A549 (cell line): ENCODE results near the gene SGSM2. TPM values are rescaled to one million over a fixed set of nuclear protein-coding genes. Genes with fewer than 3 reads are reported as not detected.

Experiments used
- ATAC-seq, 2 experiments: fragments of 200-7000 bp in 1 of 2; fragments of >200 bp in 1 of 2; cut with Nextera tagmentation in 1 of 2; cut with Tn5 transposase in 1 of 2; 3 replicates each; pipeline versions ENCODE4 v1.8.0 to v1.9.1; 2018 to 2020; ENCODE audit warnings: mild to moderate bottlenecking in 1 of 2, moderate library complexity in 1 of 2
- CTCF ChIA-PET: fragments of 300-600 bp; sonication (Branson Sonifier 250); formaldehyde crosslinking; extraction: SDS; loops from one replicate; lab custom pipeline; 2021; ENCODE audit warnings: antibody characterized with exemption, inconsistent platforms; lab: Yijun Ruan, JAX
- POLR2A ChIA-PET: fragments of 350-600 bp; formaldehyde crosslinking; extraction: SDS; loops from one replicate; lab custom pipeline; 2021; ENCODE audit warnings: antibody characterized with exemption, inconsistent platforms; lab: Yijun Ruan, JAX
- DNase-seq, 2 experiments: peaks; one replicate each; pipeline versions ENCODE4 v3.0.0 to v3.0.0-alpha.2; 2011 to 2016; ENCODE audit warnings: low read depth in 1 of 2, low spot score in 1 of 2
- FAIRE-seq: peaks from 2 replicates; lab custom pipeline; 2011; peaks lifted over from hg19 to GRCh38; lab: Jason Lieb, UNC
- H3K27ac ChIP-seq, 2 experiments: fragments of >200 bp; sonication (Bioruptor Twin); formaldehyde crosslinking; 3 replicates each; pipeline ENCODE4 v1.5.1; 2016 to 2017
- H3K4me1 ChIP-seq: fragments of >200 bp; sonication (Bioruptor Twin); formaldehyde crosslinking; 3 replicates; pipeline ENCODE4 v1.6.1; 2016
- H3K4me2 ChIP-seq: fragments of >200 bp; sonication (Bioruptor Twin); formaldehyde crosslinking; 3 replicates; pipeline ENCODE4 v1.6.1; 2016
- H3K4me3 ChIP-seq: fragments of >200 bp; sonication (Bioruptor Twin); formaldehyde crosslinking; 3 replicates; pipeline ENCODE4 v1.5.1; 2016
- H3K9me3 ChIP-seq: fragments of >200 bp; sonication (Bioruptor Twin); formaldehyde crosslinking; 3 replicates; pipeline ENCODE4 v1.6.1; 2016
- ATOH8 ChIP-seq: fragments of 250-450 bp; sonication (Bioruptor Pico); IDR thresholded peaks from 2 replicates; pipeline ENCODE4 v1.5.0; 2020; ENCODE audit warnings: low read depth, mild to moderate bottlenecking, moderate library complexity
- BCL3 ChIP-seq: fragments of >200 bp; sonication (Bioruptor Twin); formaldehyde crosslinking; IDR thresholded peaks from 3 replicates; pipeline ENCODE4 v1.6.1; 2016
- CBX2 ChIP-seq: fragments of 200-600 bp; sonication (generic); IDR thresholded peaks from 2 replicates; pipeline ENCODE4 v1.6.1; 2016; ENCODE audit warnings: low read depth, mild to moderate bottlenecking, borderline replicate concordance
- CHD2 ChIP-seq: fragments of 150-350 bp; IDR thresholded peaks from 2 replicates; pipeline ENCODE4 v1.6.1; 2014; ENCODE audit warnings: low read length; ENCODE audit not compliant: partially characterized antibody
- EHF ChIP-seq: fragments of 250-450 bp; sonication (Bioruptor Pico); IDR thresholded peaks from 2 replicates; pipeline ENCODE4 v1.5.0; 2020; ENCODE audit warnings: mild to moderate bottlenecking
- EHMT2 ChIP-seq: fragments of 200-600 bp; sonication (generic); IDR thresholded peaks from 2 replicates; pipeline ENCODE4 v1.6.1; 2016; ENCODE audit warnings: antibody characterized with exemption, low read depth, mild to moderate bottlenecking, moderate library complexity
- EP300 ChIP-seq, 2 experiments: fragments of >200 bp; sonication (Bioruptor Twin); formaldehyde crosslinking; IDR thresholded peaks; 2 replicates in 1 of 2; 3 replicates in 1 of 2; pipeline ENCODE4 v1.6.1; 2016 to 2017
- FOSB ChIP-seq: fragments of 250-450 bp; sonication (Bioruptor Pico); IDR thresholded peaks from 2 replicates; pipeline ENCODE4 v1.5.0; 2020; ENCODE audit warnings: mild to moderate bottlenecking, moderate library complexity
- FOSL2 ChIP-seq, 2 experiments: fragments of 450-650 bp in 1 of 2; fragments of >200 bp in 1 of 2; sonication (Bioruptor Twin) in 1 of 2; formaldehyde crosslinking; IDR thresholded peaks; 2 replicates each; pipeline versions ENCODE4 v1.5.0 to v1.6.1; 2016 to 2020; ENCODE audit warnings: mild to moderate bottlenecking in 1 of 2, moderate library complexity in 1 of 2
- HMGXB4 ChIP-seq: fragments of 250-450 bp; sonication (Bioruptor Pico); IDR thresholded peaks from 2 replicates; pipeline ENCODE4 v1.5.0; 2021; ENCODE audit warnings: mild to moderate bottlenecking, moderate library complexity, borderline replicate concordance
- HOXA7 ChIP-seq: fragments of 250-450 bp; sonication (Bioruptor Pico); IDR thresholded peaks from 2 replicates; pipeline ENCODE4 v1.5.0; 2020; ENCODE audit warnings: mild to moderate bottlenecking, moderate library complexity
- HOXB5 ChIP-seq: fragments of 250-450 bp; sonication (Bioruptor Pico); IDR thresholded peaks from 2 replicates; pipeline ENCODE4 v1.5.0; 2020; ENCODE audit warnings: mild to moderate bottlenecking, moderate library complexity
- MAFK ChIP-seq: fragments of 450-650 bp; IDR thresholded peaks from 2 replicates; pipeline ENCODE4 v1.6.1; 2014; ENCODE audit not compliant: partially characterized antibody
- MAZ ChIP-seq: fragments of 150-350 bp; IDR thresholded peaks from 2 replicates; pipeline ENCODE4 v1.6.1; 2014; ENCODE audit warnings: antibody characterized with exemption, low read depth, low read length, borderline replicate concordance
- PHF8 ChIP-seq: fragments of 200-600 bp; sonication (generic); IDR thresholded peaks from 2 replicates; pipeline ENCODE4 v1.6.1; 2016; ENCODE audit warnings: low read depth, mild to moderate bottlenecking, antibody characterized with exemption, moderate library complexity, borderline replicate concordance
- RNF2 ChIP-seq: fragments of 200-600 bp; sonication (generic); IDR thresholded peaks from 2 replicates; pipeline ENCODE4 v1.6.1; 2016; ENCODE audit warnings: low read depth, mild to moderate bottlenecking, antibody characterized with exemption, moderate library complexity, borderline replicate concordance
- SREBF2 ChIP-seq: fragments of 450-650 bp; IDR thresholded peaks from 2 replicates; pipeline ENCODE4 v1.6.1; 2014; ENCODE audit warnings: mild to moderate bottlenecking, moderate library complexity
- USF2 ChIP-seq: fragments of 450-650 bp; IDR thresholded peaks from 2 replicates; pipeline ENCODE4 v1.6.1; 2014; ENCODE audit warnings: antibody characterized with exemption
- ZC3H11A ChIP-seq: fragments of 450-650 bp; IDR thresholded peaks from 2 replicates; pipeline ENCODE4 v1.6.1; 2014; ENCODE audit warnings: antibody characterized with exemption, mild to moderate bottlenecking
- WGBS: methylation state at CpG from one replicate; pipeline ENCODE4 v1.1.6; 2017; ENCODE audit errors: missing lambda C conversion rate; 5-methylcytosine and 5-hydroxymethylcytosine counted together
- polyA plus RNA-seq, 4 experiments: library from polyadenylated mRNA; depleted of rRNA in 3 of 4; stranded (reverse); fragments of >200 nt; fragmentation: RNase III in 1 of 4; extraction: RNeasy Plus Mini Kit Qiagen cat#74134 plus additional on column Dnase treatment in 1 of 4; gene quantifications; 2 replicates in 3 of 4; 3 replicates in 1 of 4; pipeline ENCODE4 v1.2.3, GENCODE V29; 2011 to 2017

Gene SGSM2
- polyA plus RNA-seq, 2 of the 4 experiments (the other 2 are of a cell fraction), result 24.9 to 53.3 TPM

GRCh38 chr17:2372180-2372579 is 34.9 kb downstream of the SGSM2 start:
- no peak for FAIRE-seq
- POLR2A ChIA-PET, result no interaction called here

GRCh38 chr17:2372681-2373080 is 35.4 kb downstream of the SGSM2 start:
- WGBS, result 95% methylated on average over 16 of the region's 16 CpGs
- POLR2A ChIA-PET, result no interaction called here
- no peak for FAIRE-seq
- TF ChIP-seq RNF2, result no peak
- no peak for TF ChIP-seq SREBF2
- TF ChIP-seq EHF (CRISPR knock-in tag), result no peak
- no peak for TF ChIP-seq ATOH8
- TF ChIP-seq FOSL2 (IDR thresholded peaks at IDR 0.05), result no peak
- no peak for TF ChIP-seq FOSL2 (CRISPR knock-in tag; IDR thresholded peaks at IDR 0.05)
- no peak for TF ChIP-seq CHD2
- TF ChIP-seq, all 56 proteins: peak for 0
- H3K4me1 ChIP-seq, result no peaks in the 10 kb centered on the region
- no peaks in the 10 kb centered on the region for H3K9me3 ChIP-seq
- DNase-seq, result no peak
- no peak for ATAC-seq
- no peak overlapping the region for H3K4me2 ChIP-seq
- H3K27ac ChIP-seq, result no peak overlapping the region
- CTCF ChIA-PET, result interaction anchor here (1.8 to 24.9 kb wide), 5 partner anchors 8 to 38 kb away, joined by 6 to 1099 read pairs (median 216); partner anchors contain the start of gene MNT
- H3K4me3 ChIP-seq, result no peak overlapping the region

More at GRCh38 chr17:2372180-2372579, 34.9 kb downstream of the SGSM2 start:
- WGBS, result 95% methylated on average over 15 of the region's 26 CpGs
- TF ChIP-seq MAFK (no peak), CBX2 (no peak), FOSB (no peak), USF2 (no peak), HOXB5 (CRISPR knock-in tag) (no peak), MAZ (no peak), ATOH8 (no peak), BCL3 (no peak), ZC3H11A (no peak), PHF8 (no peak), EHMT2 (no peak)
- TF ChIP-seq, all 56 proteins: peak for 0
- Histone ChIP-seq H3K4me1 (no peaks in the 10 kb centered on the region), H3K27ac (no peak overlapping the region), H3K9me3 (no peaks in the 10 kb centered on the region), H3K4me3 (no peak overlapping the region), H3K4me2 (no peak overlapping the region)
- DNase-seq (no peak), ATAC-seq (no peak)
- CTCF ChIA-PET, result interaction anchor here (1.8 to 24.9 kb wide), 5 partner anchors 8 to 39 kb away, joined by 6 to 1099 read pairs (median 216); partner anchors contain the start of gene MNT

- no peak for ATAC-seq
- POLR2A ChIA-PET, result no interaction called here
- Histone ChIP-seq H3K4me2 (no peak overlapping the region), H3K27ac (no peak overlapping the region), H3K4me1 (no peaks in the 10 kb centered on the region), H3K4me3 (no peak overlapping the region), H3K9me3 (no peaks in the 10 kb centered on the region)
- TF ChIP-seq HOXA7 (CRISPR knock-in tag) (no peak), EP300 (IDR thresholded peaks at IDR 0.05) (no peak), HMGXB4 (no peak)
- WGBS, result 95% methylated on average over 8 of the region's 18 CpGs
- CTCF ChIA-PET, result interaction anchor here (0.7 to 24.9 kb wide), 6 partner anchors 9 to 439 kb away, joined by 6 to 1099 read pairs (median 132); partner anchors contain the start of gene MNT
- no peak for FAIRE-seq
- no peak for DNase-seq
Measured at GRCh38 chr17:2373179-2373578, 35.9 kb downstream of the SGSM2 start.
